NCI-H2196 treated with DMSO at 0.1 percent for 48 hours (cell line): Measurements from ENCODE around the gene PIM1.
"Not testable (repeated sequence)": the region's sequence is repeated elsewhere in the genome, so short reads cannot be mapped to it uniquely, and the experiment has no call there.

Experiments
- DNase-seq: peaks from one replicate; lab custom pipeline; 2025; ENCODE audit not compliant: unreplicated experiment; lab: John Stamatoyannopoulos, UW

PIM1 gene

GRCh38 chr6:37187321-37188022 is 17.5 kb downstream of the PIM1 start:
- no peak for DNase-seq

- DNase-seq, result no peak
Observed at GRCh38 chr6:37188962-37189510, 19.1 kb downstream of the PIM1 start.

GRCh38 chr6:37190159-37190535 is 20.2 kb downstream of the PIM1 start:
- no peak for DNase-seq

GRCh38 chr6:37192666-37193065 is 22.7 kb downstream of the PIM1 start:
- peak; percentile 10 for DNase-seq

GRCh38 chr6:37194886-37195285 is 24.9 kb downstream of the PIM1 start:
- DNase-seq, result not testable (repeated sequence)

GRCh38 chr6:37196451-37196850 is 26.5 kb downstream of the PIM1 start:
- not testable (repeated sequence) for DNase-seq

- DNase-seq, result no peak
Observed at GRCh38 chr6:37200085-37200484, 30.1 kb downstream of the PIM1 start.

- DNase-seq, result no peak
Observed at GRCh38 chr6:37201726-37202125, 31.8 kb downstream of the PIM1 start.

GRCh38 chr6:37202788-37203491 is 33.0 kb downstream of the PIM1 start:
- no peak for DNase-seq

- no peak for DNase-seq
Observed at GRCh38 chr6:37204014-37204751, 34.2 kb downstream of the PIM1 start.

GRCh38 chr6:37205175-37205996 is 35.4 kb downstream of the PIM1 start:
- DNase-seq, result no peak

- DNase-seq, result no peak
Observed at GRCh38 chr6:37205997-37206340, 36.0 kb downstream of the PIM1 start.

GRCh38 chr6:37206622-37207021 is 36.7 kb downstream of the PIM1 start:
- DNase-seq, result no peak

GRCh38 chr6:37207903-37208456 is 38.0 kb downstream of the PIM1 start:
- DNase-seq, result peak; percentile 76

GRCh38 chr6:37208793-37209192 is 38.8 kb downstream of the PIM1 start:
- DNase-seq, result no peak

GRCh38 chr6:37209461-37210205 is 39.7 kb downstream of the PIM1 start:
- no peak for DNase-seq

- peak; percentile 65 for DNase-seq
Observed at GRCh38 chr6:37210313-37210968, 40.5 kb downstream of the PIM1 start.

- no peak for DNase-seq
Observed at GRCh38 chr6:37212268-37212667, 42.3 kb downstream of the PIM1 start.

GRCh38 chr6:37218061-37218460 is 48.1 kb downstream of the PIM1 start:
- DNase-seq, result no peak
